C4-2B (cell line): ENCODE data around the gene KLHL3.
A peak's percentile ranks its signal among the peaks of the same experiment; 100 is the strongest.

Experiments
- ZFX ChIP-seq: fragments of 450-650 bp; IDR thresholded peaks from 2 replicates; pipeline ENCODE4 v1.6.1; 2017
- TF ChIP-seq, protein P1 (sequence below): fragments of 450-650 bp; conservative IDR thresholded peaks from 2 replicates; pipeline ENCODE4 v1.5.1; 2017; ENCODE audit warnings: mild to moderate bottlenecking

DNA sequence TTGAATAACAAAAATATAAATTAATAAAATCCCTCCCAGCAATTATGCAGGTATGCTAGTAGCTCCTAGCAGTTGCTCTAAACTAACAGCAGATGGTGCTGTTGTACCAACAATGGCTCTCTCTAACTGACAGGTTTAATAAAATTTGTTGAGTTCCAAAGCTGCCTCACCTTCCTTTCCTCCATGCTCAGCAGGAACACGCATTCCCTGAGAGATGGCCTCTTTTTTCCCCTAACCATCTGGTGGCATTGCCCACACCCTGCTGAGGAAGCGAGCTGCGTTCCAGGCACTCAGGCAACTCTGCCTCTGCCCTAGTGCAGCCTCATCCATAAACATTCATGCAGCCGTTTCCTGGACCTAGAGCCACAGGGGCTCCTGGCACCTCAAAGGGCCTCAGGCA, 106.2 kb downstream of the KLHL3 start:
- TF ChIP-seq, protein P1, sequence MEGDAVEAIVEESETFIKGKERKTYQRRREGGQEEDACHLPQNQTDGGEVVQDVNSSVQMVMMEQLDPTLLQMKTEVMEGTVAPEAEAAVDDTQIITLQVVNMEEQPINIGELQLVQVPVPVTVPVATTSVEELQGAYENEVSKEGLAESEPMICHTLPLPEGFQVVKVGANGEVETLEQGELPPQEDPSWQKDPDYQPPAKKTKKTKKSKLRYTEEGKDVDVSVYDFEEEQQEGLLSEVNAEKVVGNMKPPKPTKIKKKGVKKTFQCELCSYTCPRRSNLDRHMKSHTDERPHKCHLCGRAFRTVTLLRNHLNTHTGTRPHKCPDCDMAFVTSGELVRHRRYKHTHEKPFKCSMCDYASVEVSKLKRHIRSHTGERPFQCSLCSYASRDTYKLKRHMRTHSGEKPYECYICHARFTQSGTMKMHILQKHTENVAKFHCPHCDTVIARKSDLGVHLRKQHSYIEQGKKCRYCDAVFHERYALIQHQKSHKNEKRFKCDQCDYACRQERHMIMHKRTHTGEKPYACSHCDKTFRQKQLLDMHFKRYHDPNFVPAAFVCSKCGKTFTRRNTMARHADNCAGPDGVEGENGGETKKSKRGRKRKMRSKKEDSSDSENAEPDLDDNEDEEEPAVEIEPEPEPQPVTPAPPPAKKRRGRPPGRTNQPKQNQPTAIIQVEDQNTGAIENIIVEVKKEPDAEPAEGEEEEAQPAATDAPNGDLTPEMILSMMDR, result peak; percentile 90
- TF ChIP-seq ZFX, result no peak
